ENCODE results near the gene FOXO4.

DNA sequence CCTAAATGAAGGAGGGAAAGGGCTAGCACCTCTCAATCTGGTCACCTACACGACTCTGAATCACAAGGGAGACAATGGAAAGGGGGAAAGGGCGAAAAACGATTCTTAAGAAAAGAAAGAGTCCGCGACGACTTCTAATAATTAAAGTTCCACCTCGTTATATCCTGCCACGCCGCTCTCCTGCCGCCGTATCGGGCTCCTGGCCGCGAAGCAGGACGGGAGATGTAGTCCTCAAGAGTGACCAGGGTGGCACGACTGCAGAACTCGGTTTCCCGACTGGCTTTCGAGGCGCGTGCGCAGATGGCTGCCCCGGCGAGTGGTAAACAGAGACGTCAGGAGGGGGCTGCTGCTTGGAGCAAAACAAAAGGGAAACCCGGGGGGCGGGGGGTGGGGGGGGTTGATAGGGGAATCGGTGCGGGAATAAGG lies at the start of gene FOXO4:
- TF ChIP-seq, protein P1, sequence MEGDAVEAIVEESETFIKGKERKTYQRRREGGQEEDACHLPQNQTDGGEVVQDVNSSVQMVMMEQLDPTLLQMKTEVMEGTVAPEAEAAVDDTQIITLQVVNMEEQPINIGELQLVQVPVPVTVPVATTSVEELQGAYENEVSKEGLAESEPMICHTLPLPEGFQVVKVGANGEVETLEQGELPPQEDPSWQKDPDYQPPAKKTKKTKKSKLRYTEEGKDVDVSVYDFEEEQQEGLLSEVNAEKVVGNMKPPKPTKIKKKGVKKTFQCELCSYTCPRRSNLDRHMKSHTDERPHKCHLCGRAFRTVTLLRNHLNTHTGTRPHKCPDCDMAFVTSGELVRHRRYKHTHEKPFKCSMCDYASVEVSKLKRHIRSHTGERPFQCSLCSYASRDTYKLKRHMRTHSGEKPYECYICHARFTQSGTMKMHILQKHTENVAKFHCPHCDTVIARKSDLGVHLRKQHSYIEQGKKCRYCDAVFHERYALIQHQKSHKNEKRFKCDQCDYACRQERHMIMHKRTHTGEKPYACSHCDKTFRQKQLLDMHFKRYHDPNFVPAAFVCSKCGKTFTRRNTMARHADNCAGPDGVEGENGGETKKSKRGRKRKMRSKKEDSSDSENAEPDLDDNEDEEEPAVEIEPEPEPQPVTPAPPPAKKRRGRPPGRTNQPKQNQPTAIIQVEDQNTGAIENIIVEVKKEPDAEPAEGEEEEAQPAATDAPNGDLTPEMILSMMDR (conservative IDR thresholded peaks at IDR 0.05; ENCODE audit: low read depth in 2 of 2), result no peak
- TF ChIP-seq POLR2AphosphoS5 (IDR thresholded peaks at IDR 0.05; ENCODE audit: low read depth), result no peak
- no peak for TF ChIP-seq EZH2 (IDR thresholded peaks at IDR 0.05; ENCODE audit: low read depth, unreplicated experiment)
- no peak for TF ChIP-seq EZH2phosphoT487 (IDR thresholded peaks at IDR 0.05; ENCODE audit: unreplicated experiment)
- TF ChIP-seq ZNF331 (CRISPR knock-in tag; IDR thresholded peaks at IDR 0.05; ENCODE audit: low read depth), result no peak
- TF ChIP-seq NANOG (IDR thresholded peaks at IDR 0.05; ENCODE audit: borderline replicate concordance), result no peak
- no peak for TF ChIP-seq CREB1 (CRISPR knock-in tag; IDR thresholded peaks at IDR 0.05; ENCODE audit: low read depth)
- TF ChIP-seq STAT1 (IDR thresholded peaks at IDR 0.05; ENCODE audit: unreplicated experiment), result no peak
- TF ChIP-seq, protein P2, sequence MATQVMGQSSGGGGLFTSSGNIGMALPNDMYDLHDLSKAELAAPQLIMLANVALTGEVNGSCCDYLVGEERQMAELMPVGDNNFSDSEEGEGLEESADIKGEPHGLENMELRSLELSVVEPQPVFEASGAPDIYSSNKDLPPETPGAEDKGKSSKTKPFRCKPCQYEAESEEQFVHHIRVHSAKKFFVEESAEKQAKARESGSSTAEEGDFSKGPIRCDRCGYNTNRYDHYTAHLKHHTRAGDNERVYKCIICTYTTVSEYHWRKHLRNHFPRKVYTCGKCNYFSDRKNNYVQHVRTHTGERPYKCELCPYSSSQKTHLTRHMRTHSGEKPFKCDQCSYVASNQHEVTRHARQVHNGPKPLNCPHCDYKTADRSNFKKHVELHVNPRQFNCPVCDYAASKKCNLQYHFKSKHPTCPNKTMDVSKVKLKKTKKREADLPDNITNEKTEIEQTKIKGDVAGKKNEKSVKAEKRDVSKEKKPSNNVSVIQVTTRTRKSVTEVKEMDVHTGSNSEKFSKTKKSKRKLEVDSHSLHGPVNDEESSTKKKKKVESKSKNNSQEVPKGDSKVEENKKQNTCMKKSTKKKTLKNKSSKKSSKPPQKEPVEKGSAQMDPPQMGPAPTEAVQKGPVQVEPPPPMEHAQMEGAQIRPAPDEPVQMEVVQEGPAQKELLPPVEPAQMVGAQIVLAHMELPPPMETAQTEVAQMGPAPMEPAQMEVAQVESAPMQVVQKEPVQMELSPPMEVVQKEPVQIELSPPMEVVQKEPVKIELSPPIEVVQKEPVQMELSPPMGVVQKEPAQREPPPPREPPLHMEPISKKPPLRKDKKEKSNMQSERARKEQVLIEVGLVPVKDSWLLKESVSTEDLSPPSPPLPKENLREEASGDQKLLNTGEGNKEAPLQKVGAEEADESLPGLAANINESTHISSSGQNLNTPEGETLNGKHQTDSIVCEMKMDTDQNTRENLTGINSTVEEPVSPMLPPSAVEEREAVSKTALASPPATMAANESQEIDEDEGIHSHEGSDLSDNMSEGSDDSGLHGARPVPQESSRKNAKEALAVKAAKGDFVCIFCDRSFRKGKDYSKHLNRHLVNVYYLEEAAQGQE (IDR thresholded peaks at IDR 0.05; ENCODE audit: unreplicated experiment), result no peak
- TF ChIP-seq, protein P3, sequence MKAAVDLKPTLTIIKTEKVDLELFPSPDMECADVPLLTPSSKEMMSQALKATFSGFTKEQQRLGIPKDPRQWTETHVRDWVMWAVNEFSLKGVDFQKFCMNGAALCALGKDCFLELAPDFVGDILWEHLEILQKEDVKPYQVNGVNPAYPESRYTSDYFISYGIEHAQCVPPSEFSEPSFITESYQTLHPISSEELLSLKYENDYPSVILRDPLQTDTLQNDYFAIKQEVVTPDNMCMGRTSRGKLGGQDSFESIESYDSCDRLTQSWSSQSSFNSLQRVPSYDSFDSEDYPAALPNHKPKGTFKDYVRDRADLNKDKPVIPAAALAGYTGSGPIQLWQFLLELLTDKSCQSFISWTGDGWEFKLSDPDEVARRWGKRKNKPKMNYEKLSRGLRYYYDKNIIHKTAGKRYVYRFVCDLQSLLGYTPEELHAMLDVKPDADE (IDR thresholded peaks at IDR 0.05), result peak; percentile 77
- TF ChIP-seq, protein P4, sequence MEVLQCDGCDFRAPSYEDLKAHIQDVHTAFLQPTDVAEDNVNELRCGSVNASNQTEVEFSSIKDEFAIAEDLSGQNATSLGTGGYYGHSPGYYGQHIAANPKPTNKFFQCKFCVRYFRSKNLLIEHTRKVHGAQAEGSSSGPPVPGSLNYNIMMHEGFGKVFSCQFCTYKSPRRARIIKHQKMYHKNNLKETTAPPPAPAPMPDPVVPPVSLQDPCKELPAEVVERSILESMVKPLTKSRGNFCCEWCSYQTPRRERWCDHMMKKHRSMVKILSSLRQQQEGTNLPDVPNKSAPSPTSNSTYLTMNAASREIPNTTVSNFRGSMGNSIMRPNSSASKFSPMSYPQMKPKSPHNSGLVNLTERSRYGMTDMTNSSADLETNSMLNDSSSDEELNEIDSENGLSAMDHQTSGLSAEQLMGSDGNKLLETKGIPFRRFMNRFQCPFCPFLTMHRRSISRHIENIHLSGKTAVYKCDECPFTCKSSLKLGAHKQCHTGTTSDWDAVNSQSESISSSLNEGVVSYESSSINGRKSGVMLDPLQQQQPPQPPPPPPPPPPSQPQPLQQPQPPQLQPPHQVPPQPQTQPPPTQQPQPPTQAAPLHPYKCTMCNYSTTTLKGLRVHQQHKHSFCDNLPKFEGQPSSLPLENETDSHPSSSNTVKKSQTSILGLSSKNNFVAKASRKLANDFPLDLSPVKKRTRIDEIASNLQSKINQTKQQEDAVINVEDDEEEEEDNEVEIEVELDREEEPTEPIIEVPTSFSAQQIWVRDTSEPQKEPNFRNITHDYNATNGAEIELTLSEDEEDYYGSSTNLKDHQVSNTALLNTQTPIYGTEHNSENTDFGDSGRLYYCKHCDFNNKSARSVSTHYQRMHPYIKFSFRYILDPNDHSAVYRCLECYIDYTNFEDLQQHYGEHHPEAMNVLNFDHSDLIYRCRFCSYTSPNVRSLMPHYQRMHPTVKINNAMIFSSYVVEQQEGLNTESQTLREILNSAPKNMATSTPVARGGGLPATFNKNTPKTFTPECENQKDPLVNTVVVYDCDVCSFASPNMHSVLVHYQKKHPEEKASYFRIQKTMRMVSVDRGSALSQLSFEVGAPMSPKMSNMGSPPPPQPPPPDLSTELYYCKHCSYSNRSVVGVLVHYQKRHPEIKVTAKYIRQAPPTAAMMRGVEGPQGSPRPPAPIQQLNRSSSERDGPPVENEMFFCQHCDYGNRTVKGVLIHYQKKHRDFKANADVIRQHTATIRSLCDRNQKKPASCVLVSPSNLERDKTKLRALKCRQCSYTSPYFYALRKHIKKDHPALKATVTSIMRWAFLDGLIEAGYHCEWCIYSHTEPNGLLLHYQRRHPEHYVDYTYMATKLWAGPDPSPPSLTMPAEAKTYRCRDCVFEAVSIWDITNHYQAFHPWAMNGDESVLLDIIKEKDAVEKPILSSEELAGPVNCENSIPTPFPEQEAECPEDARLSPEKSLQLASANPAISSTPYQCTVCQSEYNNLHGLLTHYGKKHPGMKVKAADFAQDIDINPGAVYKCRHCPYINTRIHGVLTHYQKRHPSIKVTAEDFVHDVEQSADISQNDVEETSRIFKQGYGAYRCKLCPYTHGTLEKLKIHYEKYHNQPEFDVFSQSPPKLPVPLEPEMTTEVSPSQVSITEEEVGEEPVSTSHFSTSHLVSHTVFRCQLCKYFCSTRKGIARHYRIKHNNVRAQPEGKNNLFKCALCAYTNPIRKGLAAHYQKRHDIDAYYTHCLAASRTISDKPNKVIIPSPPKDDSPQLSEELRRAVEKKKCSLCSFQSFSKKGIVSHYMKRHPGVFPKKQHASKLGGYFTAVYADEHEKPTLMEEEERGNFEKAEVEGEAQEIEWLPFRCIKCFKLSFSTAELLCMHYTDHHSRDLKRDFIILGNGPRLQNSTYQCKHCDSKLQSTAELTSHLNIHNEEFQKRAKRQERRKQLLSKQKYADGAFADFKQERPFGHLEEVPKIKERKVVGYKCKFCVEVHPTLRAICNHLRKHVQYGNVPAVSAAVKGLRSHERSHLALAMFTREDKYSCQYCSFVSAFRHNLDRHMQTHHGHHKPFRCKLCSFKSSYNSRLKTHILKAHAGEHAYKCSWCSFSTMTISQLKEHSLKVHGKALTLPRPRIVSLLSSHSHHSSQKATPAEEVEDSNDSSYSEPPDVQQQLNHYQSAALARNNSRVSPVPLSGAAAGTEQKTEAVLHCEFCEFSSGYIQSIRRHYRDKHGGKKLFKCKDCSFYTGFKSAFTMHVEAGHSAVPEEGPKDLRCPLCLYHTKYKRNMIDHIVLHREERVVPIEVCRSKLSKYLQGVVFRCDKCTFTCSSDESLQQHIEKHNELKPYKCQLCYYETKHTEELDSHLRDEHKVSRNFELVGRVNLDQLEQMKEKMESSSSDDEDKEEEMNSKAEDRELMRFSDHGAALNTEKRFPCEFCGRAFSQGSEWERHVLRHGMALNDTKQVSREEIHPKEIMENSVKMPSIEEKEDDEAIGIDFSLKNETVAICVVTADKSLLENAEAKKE (CRISPR knock-in tag; IDR thresholded peaks at IDR 0.05), result no peak

Measured in GM23338 (cell line).